GM20000 (cell line): Measurements from ENCODE around the gene TCF3.

Source experiments
- DNase-seq: peaks from one replicate; pipeline ENCODE4 v3.0.0; 2012; ENCODE audit warnings: low spot score
- CTCF ChIP-seq: IDR thresholded peaks from 2 replicates; pipeline ENCODE4 v1.5.1; 2012; ENCODE audit warnings: mild to moderate bottlenecking, control low read depth; ENCODE audit errors: extremely low read depth, missing control alignments

Gene TCF3

GRCh38 chr19:1659084-1659427, 6.6 kb upstream of the TCF3 start:
- no peak for TF ChIP-seq CTCF
- no peak for DNase-seq

- DNase-seq = no peak
- no peak for TF ChIP-seq CTCF
Observed at GRCh38 chr19:1658150-1659083, 6.0 kb upstream of the TCF3 start.

GRCh38 chr19:1657746-1658145, 5.3 kb upstream of the TCF3 start:
- DNase-seq = no peak
- no peak for TF ChIP-seq CTCF

- DNase-seq = no peak
- no peak for TF ChIP-seq CTCF
Observed at GRCh38 chr19:1656988-1657536, 4.6 kb upstream of the TCF3 start.

GRCh38 chr19:1655987-1656608, 3.7 kb upstream of the TCF3 start:
- no peak for TF ChIP-seq CTCF
- DNase-seq = no peak

- no peak for TF ChIP-seq CTCF
- no peak for DNase-seq
Observed at GRCh38 chr19:1655131-1655981, 2.9 kb upstream of the TCF3 start.
